Right lobe of liver (tissue), 4 donors: ENCODE data around the gene CACNA2D3.

Experiments
- POLR2A ChIP-seq: fragments of 450-650 bp; IDR thresholded peaks from one replicate; pipeline ENCODE4 v1.6.1; 2017; ENCODE audit warnings: antibody characterized with exemption, mild to moderate bottlenecking
- TF ChIP-seq, protein P1 (sequence below), 4 donors: fragments of 200-600 bp in 3 of 4; fragments of 450-650 bp in 1 of 4; IDR thresholded peaks; one replicate each; pipeline versions ENCODE4 v1.5.1 to v1.8.0; 2016 to 2022; ENCODE audit warnings: antibody characterized with exemption in 4 of 4, mild to moderate bottlenecking in 2 of 4
- donor health status: DM: no; HTN: no; CAD: no.
- donor health status: DM: no; HTN: no; CAD: no.
- donor health status: DM: no; HTN: yes; CAD: no.

DNA sequence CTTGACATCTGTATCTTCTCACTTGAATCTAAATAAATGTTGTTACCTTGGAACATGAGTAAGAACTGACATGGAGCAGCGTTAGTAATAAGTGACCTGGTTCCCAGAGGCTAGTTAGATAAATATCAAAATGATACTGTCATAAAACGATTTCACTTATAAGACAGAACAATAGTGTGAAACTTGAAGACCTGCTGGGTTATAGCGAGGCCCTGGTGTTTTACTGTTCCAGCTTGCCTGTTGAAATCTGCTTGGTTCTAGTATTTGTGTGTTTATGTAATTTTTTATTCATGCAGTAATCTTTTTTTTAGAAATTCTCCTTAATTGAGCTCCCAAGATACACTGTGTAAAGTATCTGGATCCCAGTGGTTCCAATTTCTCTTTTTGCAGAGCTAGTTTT is 129.4 kb downstream of the CACNA2D3 start:
- TF ChIP-seq, protein P1, sequence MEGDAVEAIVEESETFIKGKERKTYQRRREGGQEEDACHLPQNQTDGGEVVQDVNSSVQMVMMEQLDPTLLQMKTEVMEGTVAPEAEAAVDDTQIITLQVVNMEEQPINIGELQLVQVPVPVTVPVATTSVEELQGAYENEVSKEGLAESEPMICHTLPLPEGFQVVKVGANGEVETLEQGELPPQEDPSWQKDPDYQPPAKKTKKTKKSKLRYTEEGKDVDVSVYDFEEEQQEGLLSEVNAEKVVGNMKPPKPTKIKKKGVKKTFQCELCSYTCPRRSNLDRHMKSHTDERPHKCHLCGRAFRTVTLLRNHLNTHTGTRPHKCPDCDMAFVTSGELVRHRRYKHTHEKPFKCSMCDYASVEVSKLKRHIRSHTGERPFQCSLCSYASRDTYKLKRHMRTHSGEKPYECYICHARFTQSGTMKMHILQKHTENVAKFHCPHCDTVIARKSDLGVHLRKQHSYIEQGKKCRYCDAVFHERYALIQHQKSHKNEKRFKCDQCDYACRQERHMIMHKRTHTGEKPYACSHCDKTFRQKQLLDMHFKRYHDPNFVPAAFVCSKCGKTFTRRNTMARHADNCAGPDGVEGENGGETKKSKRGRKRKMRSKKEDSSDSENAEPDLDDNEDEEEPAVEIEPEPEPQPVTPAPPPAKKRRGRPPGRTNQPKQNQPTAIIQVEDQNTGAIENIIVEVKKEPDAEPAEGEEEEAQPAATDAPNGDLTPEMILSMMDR (IDR thresholded peaks at IDR 0.05): no peak
- TF ChIP-seq POLR2A: no peak
